Neuronal stem cell (in vitro differentiated cells): ENCODE data around the gene PAFAH1B1.
A peak's percentile ranks its signal among the peaks of the same experiment; 100 is the strongest.
"Not testable (repeated sequence)": the region's sequence is repeated elsewhere in the genome, so short reads cannot be mapped to it uniquely, and the experiment has no call there.

Source experiments
- DNase-seq: peaks from one replicate; pipeline ENCODE4 v3.0.0-alpha.2; 2013; ENCODE audit warnings: low spot score
- H2AFZ ChIP-seq: one replicate; pipeline ENCODE4 v1.6.1; 2013; ENCODE audit warnings: mild to moderate bottlenecking, low read length, inconsistent platforms
- H2AK5ac ChIP-seq: 2 replicates; pipeline ENCODE4 v1.6.1; 2013; ENCODE audit warnings: low read depth, mild to moderate bottlenecking, inconsistent platforms, low read length, moderate library complexity, mixed read lengths
- H2BK120ac ChIP-seq: 2 replicates; pipeline ENCODE4 v1.6.1; 2013; ENCODE audit warnings: low read depth, mild to moderate bottlenecking, inconsistent platforms, low read length, moderate library complexity, mixed read lengths
- H2BK12ac ChIP-seq: one replicate; pipeline ENCODE4 v1.6.1; 2013; ENCODE audit warnings: low read length, inconsistent platforms
- H2BK15ac ChIP-seq: 2 replicates; pipeline ENCODE4 v1.6.1; 2013; ENCODE audit warnings: mild to moderate bottlenecking, low read length, inconsistent platforms, mixed read lengths
- H2BK5ac ChIP-seq: one replicate; pipeline ENCODE4 v1.6.1; 2013; ENCODE audit warnings: inconsistent platforms, mild to moderate bottlenecking, low read length, moderate library complexity
- H3K14ac ChIP-seq: one replicate; pipeline ENCODE4 v1.6.1; 2013; ENCODE audit warnings: low read length, inconsistent platforms
- H3K18ac ChIP-seq: 2 replicates; pipeline ENCODE4 v1.6.1; 2013; ENCODE audit warnings: low read length, inconsistent platforms
- H3K23ac ChIP-seq: 2 replicates; pipeline ENCODE4 v1.6.1; 2013; ENCODE audit warnings: low read depth, mild to moderate bottlenecking, mixed read lengths, low read length, inconsistent platforms; ENCODE audit not compliant: poor library complexity
- H3K27ac ChIP-seq: replicated peaks from 3 replicates; pipeline ENCODE4 v1.5.1; 2013; ENCODE audit warnings: low read length, inconsistent platforms
- H3K27me3 ChIP-seq, 3 experiments: 2 replicates each; pipeline ENCODE4 v1.6.1; 2013; ENCODE audit warnings: low read length in 3 of 3, mild to moderate bottlenecking in 2 of 3, inconsistent platforms in 1 of 3, low read depth in 1 of 3, mixed read lengths in 1 of 3, moderate library complexity in 1 of 3; ENCODE audit not compliant: control insufficient read depth in 3 of 3, insufficient read depth in 3 of 3
- H3K36me3 ChIP-seq, 2 donors: replicated peaks in 1 of 2; 2 replicates each; pipeline ENCODE4 v1.6.1; 2013; ENCODE audit warnings: low read length in 2 of 2; ENCODE audit not compliant: control insufficient read depth in 2 of 2, insufficient read depth in 2 of 2
- H3K4ac ChIP-seq: 2 replicates; pipeline ENCODE4 v1.6.1; 2013; ENCODE audit warnings: inconsistent platforms, mild to moderate bottlenecking, low read length, moderate library complexity
- H3K4me1 ChIP-seq, 2 donors: 1 replicate in 1 of 2; 2 replicates in 1 of 2; pipeline ENCODE4 v1.6.1; 2013; ENCODE audit warnings: low read length in 2 of 2, low read depth in 1 of 2; ENCODE audit not compliant: control insufficient read depth in 2 of 2, insufficient read depth in 1 of 2
- H3K4me2 ChIP-seq: one replicate; pipeline ENCODE4 v1.6.1; 2013; ENCODE audit warnings: mild to moderate bottlenecking, low read length, inconsistent platforms; ENCODE audit not compliant: insufficient read depth, poor library complexity, severe bottlenecking
- H3K4me3 ChIP-seq, 2 donors: 2 replicates each; pipeline ENCODE4 v1.5.1; 2013; ENCODE audit warnings: low read length in 2 of 2, mild to moderate bottlenecking in 2 of 2, inconsistent platforms in 1 of 2, moderate library complexity in 1 of 2
- H3K79me1 ChIP-seq: one replicate; pipeline ENCODE4 v1.6.1; 2013; ENCODE audit warnings: low read depth, mild to moderate bottlenecking, inconsistent platforms, low read length, moderate library complexity
- H3K9ac ChIP-seq: one replicate; pipeline ENCODE4 v1.6.1; 2013; ENCODE audit warnings: mild to moderate bottlenecking, low read depth, low read length, inconsistent platforms; ENCODE audit not compliant: poor library complexity
- H3K9me3 ChIP-seq, 2 donors: replicated peaks in 1 of 2; 2 replicates each; pipeline versions ENCODE3 to v1.6.1; 2013; ENCODE audit warnings: low read length in 2 of 2, mild to moderate bottlenecking in 2 of 2, inconsistent platforms in 1 of 2, low read depth in 1 of 2, mixed read lengths in 1 of 2, moderate library complexity in 1 of 2; ENCODE audit not compliant: control insufficient read depth in 2 of 2, insufficient read depth in 1 of 2
- H4K8ac ChIP-seq: one replicate; pipeline ENCODE4 v1.6.1; 2013; ENCODE audit warnings: low read depth, mild to moderate bottlenecking, inconsistent platforms, low read length, moderate library complexity
- H4K91ac ChIP-seq: one replicate; pipeline ENCODE4 v1.6.1; 2013; ENCODE audit warnings: low read length, low read depth, mild to moderate bottlenecking, inconsistent platforms; ENCODE audit not compliant: poor library complexity
- WGBS, 2 donors: extraction: QIAGEN DNeasy Blood & Tissue Kit; methylation state at CpG; one replicate each; pipeline ENCODE4 v1.1.7; 2013; ENCODE audit warnings: missing lambda C conversion rate in 2 of 2, mixed read lengths in 1 of 2; ENCODE audit not compliant: insufficient read length in 2 of 2, insufficient replicate concordance in 1 of 2; ENCODE audit errors: extremely low coverage in 2 of 2; 5-methylcytosine and 5-hydroxymethylcytosine counted together

The PAFAH1B1 gene

DNA sequence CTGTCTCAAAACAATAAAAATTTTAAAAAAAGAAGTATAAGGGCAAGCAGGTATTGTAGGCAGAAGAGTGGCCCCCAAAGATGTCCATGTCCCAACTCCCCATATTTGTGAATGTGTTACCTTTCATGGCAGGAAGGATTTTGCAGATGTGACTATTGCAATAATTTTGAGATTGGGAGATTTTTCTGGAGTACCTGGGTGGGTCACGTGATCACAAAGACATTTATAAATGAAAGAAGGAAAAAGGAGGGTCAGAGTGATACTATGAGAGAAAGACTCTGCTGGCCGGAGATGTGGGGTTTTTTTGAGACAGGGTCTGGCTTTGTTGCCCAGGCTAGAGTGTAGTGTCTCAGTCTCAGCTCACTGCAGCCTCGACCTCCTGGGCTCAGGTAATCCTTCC lies 27.4 kb upstream of the PAFAH1B1 start:
- no peak for DNase-seq
- H2BK15ac ChIP-seq: no peak overlapping the region
- H4K91ac ChIP-seq: no peak overlapping the region
- H2AK5ac ChIP-seq: no peak overlapping the region
- H2BK120ac ChIP-seq: no peak overlapping the region
- H3K27ac ChIP-seq: no peak overlapping the region
- WGBS, 2 donors: no CpG with 5 or more reads among the region's 3 CpGs
- H4K8ac ChIP-seq: no peak overlapping the region
- H2BK5ac ChIP-seq: no peak overlapping the region
- no peak overlapping the region for H3K4ac ChIP-seq
- H3K36me3 ChIP-seq: no peaks in the 10 kb centered on the region
- peaks cover 0 to 3% (median 0%) of the 10 kb centered on the region in 3 experiments for H3K27me3 ChIP-seq
- peaks cover 0 to 2% of the 10 kb centered on the region in 2 donors for H3K9me3 ChIP-seq
- H3K79me1 ChIP-seq: no peaks in the 10 kb centered on the region
- no peak overlapping the region for H3K9ac ChIP-seq
- H2AFZ ChIP-seq: no peak overlapping the region
- no peak overlapping the region for H3K14ac ChIP-seq
- H3K23ac ChIP-seq: no peak overlapping the region
- no peak overlapping the region for H2BK12ac ChIP-seq
- H3K18ac ChIP-seq: no peak overlapping the region
- no peak overlapping the region for H3K4me3 ChIP-seq
- H3K4me1 ChIP-seq: peaks cover 0 to 3% of the 10 kb centered on the region in 2 donors
- no peak overlapping the region for H3K4me2 ChIP-seq

DNA sequence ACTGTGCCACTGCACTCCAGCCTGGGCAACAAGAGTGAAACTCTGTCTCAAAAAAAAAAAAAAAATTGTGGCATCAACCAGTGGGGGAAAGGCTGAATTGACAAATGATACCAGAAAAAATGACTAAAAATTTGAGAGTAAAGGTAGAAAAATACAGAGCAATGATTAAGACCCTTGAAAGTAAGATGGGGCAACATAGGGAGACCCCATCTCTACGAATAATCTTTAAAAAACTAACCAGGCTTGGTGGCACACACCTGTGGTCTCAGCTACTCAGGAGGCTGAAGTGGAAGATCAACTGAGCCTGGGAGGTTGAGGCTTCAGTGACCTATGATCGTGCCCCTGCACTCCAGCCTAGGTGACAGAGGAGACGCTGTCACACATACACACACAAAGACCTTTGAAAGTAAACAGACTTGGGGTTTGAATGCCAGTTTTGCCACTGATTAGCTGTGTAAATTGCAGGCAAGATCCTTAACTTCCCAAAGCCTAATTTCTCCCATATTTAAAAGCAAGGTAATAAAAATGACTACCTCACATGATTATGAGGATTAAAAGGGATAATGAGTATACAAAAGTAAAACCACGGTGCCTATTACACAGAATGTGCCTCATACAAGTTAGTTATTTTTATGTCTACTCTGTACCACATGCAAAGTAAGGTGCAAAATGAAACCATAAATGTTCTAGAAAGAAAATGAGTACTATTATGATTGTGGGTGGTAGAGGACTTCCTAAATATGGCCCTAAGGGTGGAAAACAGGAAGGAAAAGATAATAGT lies 21.7 kb upstream of the PAFAH1B1 start:
- H2BK12ac ChIP-seq: no peak overlapping the region
- H2AK5ac ChIP-seq: no peak overlapping the region
- no peak overlapping the region for H3K4me3 ChIP-seq
- no peaks in the 10 kb centered on the region for H3K9me3 ChIP-seq
- H3K14ac ChIP-seq: no peak overlapping the region
- no peak overlapping the region for H3K23ac ChIP-seq
- no peaks in the 10 kb centered on the region for H3K79me1 ChIP-seq
- H3K4me2 ChIP-seq: no peak overlapping the region
- no peak overlapping the region for H3K4ac ChIP-seq
- H3K36me3 ChIP-seq: no peaks in the 10 kb centered on the region
- no peak overlapping the region for H4K8ac ChIP-seq
- no peaks in the 10 kb centered on the region for H3K27me3 ChIP-seq
- H2BK15ac ChIP-seq: no peak overlapping the region
- no peaks in the 10 kb centered on the region for H3K4me1 ChIP-seq
- no peak overlapping the region for H2AFZ ChIP-seq
- H3K18ac ChIP-seq: peak overlapping the region; percentile 57
- no peak overlapping the region for H4K91ac ChIP-seq
- no peak overlapping the region for H2BK5ac ChIP-seq
- H2BK120ac ChIP-seq: peak overlapping the region; percentile 94
- H3K27ac ChIP-seq: no peak overlapping the region
- WGBS, 2 donors: no CpG with 5 or more reads among the region's 4 CpGs
- no peak for DNase-seq
- H3K9ac ChIP-seq: no peak overlapping the region

DNA sequence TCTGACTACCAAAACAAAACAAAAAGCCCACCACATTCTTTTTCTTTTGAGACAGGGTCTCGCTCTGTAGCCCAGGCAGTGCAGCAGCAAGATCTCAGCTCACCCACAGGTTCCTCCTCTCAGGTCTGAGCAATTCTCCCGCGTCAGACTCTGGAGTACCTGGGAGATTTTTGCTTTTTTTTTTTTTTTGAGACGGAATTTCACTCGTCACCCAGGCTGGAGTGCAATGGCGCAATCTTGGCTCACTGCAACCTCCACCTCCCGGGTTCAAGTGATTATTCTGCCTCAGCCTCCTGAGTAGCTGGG lies 21.2 kb upstream of the PAFAH1B1 start:
- not testable (repeated sequence) for H3K23ac ChIP-seq, H4K8ac ChIP-seq, DNase-seq, H2BK15ac ChIP-seq, H3K4me1 ChIP-seq, H3K4ac ChIP-seq, H3K4me2 ChIP-seq, H2BK12ac ChIP-seq, H3K9ac ChIP-seq, H4K91ac ChIP-seq, H2BK5ac ChIP-seq, H2AK5ac ChIP-seq, H2AFZ ChIP-seq, H3K4me3 ChIP-seq, H3K27ac ChIP-seq, H3K36me3 ChIP-seq, H3K79me1 ChIP-seq, H3K18ac ChIP-seq, H3K14ac ChIP-seq, H3K9me3 ChIP-seq, H3K27me3 ChIP-seq, H2BK120ac ChIP-seq
- WGBS, 2 donors: no CpG with 5 or more reads among the region's 7 CpGs

DNA sequence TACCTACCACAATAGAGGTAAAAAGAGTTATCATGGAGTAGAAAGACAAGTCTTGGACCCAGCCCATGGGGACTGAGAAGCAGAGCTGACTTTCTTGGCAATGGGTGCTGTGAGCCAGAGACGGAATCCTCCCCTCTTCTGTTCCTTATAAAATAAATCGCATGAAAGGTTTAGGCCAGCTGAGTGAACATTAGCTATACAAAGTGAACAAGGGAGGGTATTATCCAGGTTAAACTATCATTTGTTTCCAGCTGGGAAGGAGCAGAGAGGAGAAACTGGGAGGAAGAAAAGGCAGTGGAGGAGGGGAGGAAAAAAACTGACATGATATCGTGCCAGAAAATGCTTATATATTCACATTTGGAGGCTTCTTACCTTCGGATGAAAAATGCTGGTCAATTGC lies 13.3 kb upstream of the PAFAH1B1 start:
- Histone ChIP-seq H2BK120ac (no peak overlapping the region), H3K9ac (no peak overlapping the region), H3K9me3 (no peaks in the 10 kb centered on the region), H3K79me1 (no peaks in the 10 kb centered on the region), H2AK5ac (no peak overlapping the region), H2BK15ac (no peak overlapping the region), H3K14ac (no peak overlapping the region), H2BK12ac (no peak overlapping the region), H3K23ac (no peak overlapping the region), H3K18ac (no peak overlapping the region), H3K4me3 (no peak overlapping the region), H3K4ac (no peak overlapping the region), H4K8ac (no peak overlapping the region), H3K27ac (peak overlapping the region; percentile 64), H2AFZ (peak overlapping the region; percentile 84), H4K91ac (no peak overlapping the region), H3K4me1 (peaks cover 3 to 8% of the 10 kb centered on the region in 2 donors), H3K4me2 (peak overlapping the region; percentile 21), H3K36me3 (no peaks in the 10 kb centered on the region), H3K27me3 (no peaks in the 10 kb centered on the region), H2BK5ac (no peak overlapping the region)
- no CpG with 5 or more reads among the region's 4 CpGs for WGBS, 2 donors
- DNase-seq: no peak
